ENCODE results near the gene KIRREL3. TPM values are rescaled to one million over a fixed set of nuclear protein-coding genes. Genes with fewer than 3 reads are reported as not detected.

Gene KIRREL3
- total and polyA plus RNA-seq, 2 of the 8 experiments (the other 6 are each of a cell fraction or from before 2014, with no cell fraction given): 0.29 to 0.32 TPM

DNA sequence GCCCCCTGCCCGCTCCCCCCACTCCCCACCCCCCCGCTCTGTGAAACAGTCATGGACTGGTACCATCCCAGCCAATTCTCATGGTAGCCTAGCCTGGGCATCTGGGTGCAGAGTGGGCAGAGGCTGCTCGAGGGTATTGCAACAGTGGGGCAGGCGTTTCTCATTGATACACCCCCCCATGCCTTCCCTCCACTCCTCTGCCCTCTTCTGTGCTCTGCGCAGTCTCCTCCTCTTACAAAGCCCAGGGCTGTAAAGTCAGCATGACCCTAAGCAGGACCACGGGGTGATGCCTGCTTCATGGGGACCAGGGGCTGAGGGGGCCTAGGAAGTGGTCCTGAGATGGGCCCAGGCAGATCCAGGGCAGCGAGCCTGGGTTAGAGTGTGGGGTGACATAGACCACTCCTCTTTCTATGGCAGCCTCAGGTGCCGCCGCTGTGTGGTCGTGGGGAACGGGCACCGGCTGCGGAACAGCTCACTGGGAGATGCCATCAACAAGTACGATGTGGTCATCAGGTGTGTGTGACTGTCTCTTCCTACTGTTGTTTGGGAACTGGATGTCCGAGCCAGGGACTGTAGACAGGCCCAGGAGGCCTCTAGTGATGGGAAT lies 592.8 kb downstream of the KIRREL3 start:
- FAIRE-seq (no peak), DNase-seq (ENCODE audit: low read depth in 1 of 2, low spot score in 2 of 2) (no peak)
- H3K36me3 ChIP-seq (ENCODE audit: control insufficient read depth in 2 of 4, insufficient read depth in 4 of 4, low read length in 3 of 4): peaks cover 0 to 4% (median 1%) of the 10 kb centered on the region in 4 experiments; a peak in 2 of 8 replicates
- no peak overlapping the region for H3K4me2 ChIP-seq (ENCODE audit: insufficient read depth in 1 of 2, low read depth in 2 of 2, low read length in 2 of 2)
- H2AK5ac ChIP-seq (ENCODE audit: low read depth, low read length): no peak overlapping the region
- H3K23me2 ChIP-seq (ENCODE audit: low read depth, low read length): no peaks in the 10 kb centered on the region; the same call in 1 of the 2 replicates
- no peak overlapping the region for H3K4me3 ChIP-seq (ENCODE audit: extremely low read depth in 1 of 4, insufficient read depth in 2 of 4, low read depth in 3 of 4, low read length in 4 of 4)
- CTCF ChIA-PET (ENCODE audit: partially characterized antibody): interaction anchor here (1.1 to 1.5 kb wide), 2 partner anchors 32 to 97 kb away, joined by 3 to 5 read pairs; no protein-coding TSS in a partner anchor
- H3K4ac ChIP-seq (replicated peaks; ENCODE audit: insufficient read length, low read depth, low read length): no peak overlapping the region
- H4K20me1 ChIP-seq (replicated peaks in 1 of 2; ENCODE audit: control insufficient read depth in 1 of 2, insufficient read depth in 2 of 2, low read length in 2 of 2): no peaks in the 10 kb centered on the region
- no peaks in the 10 kb centered on the region for H3K27me3 ChIP-seq (replicated peaks in 1 of 4; ENCODE audit: control insufficient read depth in 3 of 4, extremely low read depth in 1 of 4, insufficient read depth in 3 of 4, low read length in 3 of 4)
- H3K23ac ChIP-seq (ENCODE audit: insufficient read length): no peak overlapping the region
- POLR2A ChIA-PET (ENCODE audit: partially characterized antibody): interaction anchor here (1.4 kb wide), 1 partner anchor 103 kb away, joined by 4 read pairs; the partner anchor contains the start of gene DCPS
- peaks cover 0 to 11% (median 6%) of the 10 kb centered on the region in 4 experiments; a peak in 6 of 7 replicates for H3K4me1 ChIP-seq (replicated peaks in 1 of 4; ENCODE audit: control insufficient read depth in 3 of 4, insufficient read depth in 4 of 4, low read length in 3 of 4)
- H4K5ac ChIP-seq (ENCODE audit: insufficient read length, low read depth, low read length): no peak overlapping the region
- no peak overlapping the region for H2BK5ac ChIP-seq (ENCODE audit: low read depth, low read length)
- H2BK15ac ChIP-seq (ENCODE audit: low read length): no peak overlapping the region
- no peaks in the 10 kb centered on the region for H3K79me2 ChIP-seq (ENCODE audit: control insufficient read depth in 1 of 2, insufficient read depth in 2 of 2, low read length in 2 of 2)
- H2AFZ ChIP-seq (ENCODE audit: low read length): no peak overlapping the region
- no peak overlapping the region for H2BK20ac ChIP-seq (ENCODE audit: low read length)
- H4K91ac ChIP-seq (replicated peaks; ENCODE audit: insufficient read length, low read length): no peak overlapping the region
- no peak overlapping the region for H3K27ac ChIP-seq (ENCODE audit: low read depth, low read length)
- no peak overlapping the region for H3K18ac ChIP-seq (ENCODE audit: extremely low read depth, low read length)
- H3K9ac ChIP-seq (replicated peaks in 1 of 4; ENCODE audit: extremely low read depth in 1 of 4, low read depth in 3 of 4, low read length in 3 of 4): no peak overlapping the region
- peaks cover 4% of the 10 kb centered on the region for H3K79me1 ChIP-seq (ENCODE audit: low read depth, low read length)
- no peaks in the 10 kb centered on the region for H3K9me3 ChIP-seq (ENCODE audit: insufficient read depth in 2 of 2, low read depth in 1 of 2, low read length in 1 of 2)
- H3K14ac ChIP-seq (ENCODE audit: insufficient read length): no peak overlapping the region
- H3K56ac ChIP-seq (replicated peaks; ENCODE audit: insufficient read length, low read depth, low read length): no peak overlapping the region
- TF ChIP-seq BACH1 (IDR thresholded peaks at IDR 0.05; ENCODE audit: low read length) (no peak), TAF7 (optimal IDR thresholded peaks at IDR 0.05; ENCODE audit: borderline replicate concordance, low read depth, low read length) (no peak), CTBP2 (IDR thresholded peaks at IDR 0.05; ENCODE audit: borderline replicate concordance, insufficient read depth, insufficient read length, low read length) (no peak), EZH2 (IDR thresholded peaks at IDR 0.05; ENCODE audit: low read depth, low read length, severe bottlenecking) (no peak), SIN3A (conservative IDR thresholded peaks at IDR 0.05 in 1 of 2, IDR thresholded peaks at IDR 0.05 in 1 of 2; ENCODE audit: low read depth in 1 of 2, low read length in 2 of 2) (no peak), EGR1 (IDR thresholded peaks at IDR 0.05; ENCODE audit: borderline replicate concordance, low read depth, low read length) (no peak), TEAD4 (IDR thresholded peaks at IDR 0.05; ENCODE audit: low read depth, low read length) (no peak), HDAC2 (IDR thresholded peaks at IDR 0.05; ENCODE audit: borderline replicate concordance in 1 of 2, low read depth in 2 of 2, low read length in 2 of 2) (no peak), SP4 (IDR thresholded peaks at IDR 0.05; ENCODE audit: low read length) (no peak), NRF1 (IDR thresholded peaks at IDR 0.05; ENCODE audit: low read depth, low read length) (no peak), SP1 (IDR thresholded peaks at IDR 0.05; ENCODE audit: low read depth, low read length) (no peak), ZNF274 (IDR thresholded peaks at IDR 0.05; ENCODE audit: borderline replicate concordance, extremely low read depth, low read length) (no peak), ASH2L (IDR thresholded peaks at IDR 0.05; ENCODE audit: low read length) (no peak)
- H2BK12ac ChIP-seq (ENCODE audit: low read depth, low read length): no peak overlapping the region
- no peak overlapping the region for H2BK120ac ChIP-seq (replicated peaks; ENCODE audit: low read depth, low read length)
- 89% methylated on average over 12 of the region's 15 CpGs; no CpG with 5 or more reads in 1 of the 2 experiments for WGBS, 2 experiments (ENCODE audit: extremely low coverage in 1 of 2, insufficient coverage in 1 of 2, insufficient read length in 1 of 2, insufficient replicate concordance in 2 of 2, low coverage in 1 of 2, low lambda C conversion rate in 2 of 2, missing lambda C conversion rate in 1 of 2)
- H4K8ac ChIP-seq (ENCODE audit: extremely low read depth, insufficient read depth, low read length): no peak overlapping the region

Measured in H1 (cell line).